NCI-H2196 (cell line): ENCODE data around the gene DUSP22.

Experiments
- DNase-seq: peaks from one replicate; lab custom pipeline; 2025; ENCODE audit not compliant: unreplicated experiment; lab: John Stamatoyannopoulos, UW

Gene DUSP22

DNA sequence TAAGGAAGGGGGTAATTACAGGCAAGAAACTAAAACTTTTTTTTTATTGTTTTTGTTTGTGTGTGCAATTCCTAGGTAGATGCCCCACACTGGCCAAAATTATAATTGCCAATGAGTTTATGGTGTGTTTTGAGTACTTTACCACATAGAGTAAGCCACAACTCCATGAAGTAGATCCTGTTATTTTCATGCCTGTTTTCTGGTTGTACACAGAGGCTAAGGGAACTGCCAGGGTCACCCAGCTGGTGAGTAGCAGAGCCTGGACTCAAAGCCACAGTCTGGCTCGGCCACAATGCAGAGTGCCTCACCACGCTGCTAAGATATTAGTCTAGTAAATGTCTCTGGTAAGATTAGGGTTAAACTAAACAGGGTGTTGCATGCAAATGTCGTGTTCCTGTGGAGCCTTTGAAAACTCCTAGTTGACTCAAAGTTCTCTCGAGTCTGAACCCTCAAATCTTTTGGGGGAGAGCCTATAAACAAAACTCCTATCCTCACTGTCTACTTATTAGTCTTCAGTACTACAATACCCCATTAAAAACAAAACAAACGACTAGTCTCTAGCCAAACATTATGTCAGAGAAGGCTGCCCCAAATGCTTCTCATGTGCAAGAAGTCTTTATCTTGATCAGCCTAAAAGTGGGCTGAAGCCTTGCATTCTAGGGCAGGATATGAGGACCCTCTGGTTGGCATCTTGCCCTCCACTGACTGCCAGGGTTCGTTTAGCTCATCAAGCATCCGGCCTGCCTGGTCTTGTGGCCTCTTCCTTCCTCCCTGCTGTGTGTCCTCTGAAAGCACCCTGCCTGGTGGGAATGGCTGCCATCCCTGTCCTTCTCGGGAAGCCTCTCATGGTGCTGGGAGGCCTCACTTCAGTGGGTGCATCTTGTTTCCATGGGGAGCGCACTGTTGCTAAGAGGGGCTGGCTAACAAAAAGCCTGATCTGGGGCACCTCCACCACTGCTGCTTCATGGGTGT, 4.2 kb downstream of the DUSP22 start:
- no peak for DNase-seq

DNA sequence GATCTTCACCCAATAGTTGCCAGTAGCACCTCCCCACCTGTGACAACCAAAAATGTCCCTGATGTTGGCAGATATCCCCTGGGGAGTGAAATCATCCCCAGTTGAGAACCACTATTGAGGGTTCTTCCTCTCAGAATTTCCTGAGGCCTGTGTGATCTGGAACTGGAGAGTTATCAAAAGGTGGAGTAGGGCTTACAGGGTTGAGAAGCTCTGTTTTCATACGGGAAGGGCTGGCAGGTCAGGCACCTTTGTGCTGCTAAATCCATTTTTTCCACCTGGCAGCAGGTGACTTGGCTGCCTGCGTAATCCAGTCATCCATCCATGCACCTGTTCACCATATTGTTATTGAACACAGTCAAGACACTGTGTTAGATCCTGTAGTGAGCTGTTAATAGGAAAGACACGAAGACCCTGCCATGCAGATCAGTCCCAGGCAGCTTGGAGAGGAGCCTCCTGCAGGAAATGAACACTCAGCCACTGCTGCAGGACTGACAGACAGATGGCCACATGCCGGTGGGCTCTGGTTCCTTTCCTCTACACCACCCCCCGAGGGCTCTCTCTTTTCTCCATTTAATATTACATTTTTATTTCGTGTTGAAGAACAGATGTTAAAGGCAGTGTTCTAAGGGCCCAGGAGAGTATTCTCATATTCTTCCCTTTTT, 5.4 kb downstream of the DUSP22 start:
- DNase-seq = no peak

DNA sequence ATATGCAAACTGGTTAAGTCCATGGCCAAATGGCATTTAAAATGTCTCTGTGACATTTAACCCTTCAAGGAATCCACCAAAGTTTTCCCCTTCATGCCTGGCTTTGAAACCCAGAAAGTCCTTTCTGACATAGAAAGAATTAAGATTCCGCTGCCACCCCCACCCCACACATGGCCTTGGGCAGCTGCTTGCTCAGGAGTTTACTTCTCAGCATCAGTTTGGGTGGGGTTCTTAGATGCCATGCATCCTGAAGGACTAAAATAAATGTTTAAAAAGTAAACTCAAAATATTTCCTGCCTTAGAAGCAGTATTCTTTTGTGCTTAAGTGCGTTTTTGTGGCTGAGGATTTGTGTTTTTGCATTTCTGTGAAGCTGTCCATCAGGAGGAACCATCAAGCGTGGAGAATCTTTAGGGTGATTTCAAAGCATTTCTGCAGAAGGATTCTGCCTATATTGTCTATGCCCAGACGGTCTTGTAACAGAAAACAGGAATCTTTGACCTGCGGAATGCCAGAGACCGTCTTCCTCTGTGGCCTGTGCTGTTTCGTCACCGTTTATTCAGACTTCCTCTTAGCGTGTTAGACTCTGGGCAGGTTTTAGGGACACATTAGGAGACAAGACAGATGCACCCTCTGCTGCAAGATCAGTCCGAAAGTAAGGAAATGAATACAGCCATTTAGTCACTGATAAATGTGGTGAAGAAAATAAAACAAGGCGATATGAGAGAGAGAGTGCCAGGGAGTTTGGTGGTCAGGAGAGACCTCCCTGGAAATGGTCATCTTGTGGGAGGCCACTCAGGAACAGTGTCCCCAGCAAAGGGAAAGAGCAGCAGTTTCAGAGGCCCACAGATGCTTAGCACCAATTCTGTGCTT, 6.2 kb downstream of the DUSP22 start:
- no peak for DNase-seq

DNA sequence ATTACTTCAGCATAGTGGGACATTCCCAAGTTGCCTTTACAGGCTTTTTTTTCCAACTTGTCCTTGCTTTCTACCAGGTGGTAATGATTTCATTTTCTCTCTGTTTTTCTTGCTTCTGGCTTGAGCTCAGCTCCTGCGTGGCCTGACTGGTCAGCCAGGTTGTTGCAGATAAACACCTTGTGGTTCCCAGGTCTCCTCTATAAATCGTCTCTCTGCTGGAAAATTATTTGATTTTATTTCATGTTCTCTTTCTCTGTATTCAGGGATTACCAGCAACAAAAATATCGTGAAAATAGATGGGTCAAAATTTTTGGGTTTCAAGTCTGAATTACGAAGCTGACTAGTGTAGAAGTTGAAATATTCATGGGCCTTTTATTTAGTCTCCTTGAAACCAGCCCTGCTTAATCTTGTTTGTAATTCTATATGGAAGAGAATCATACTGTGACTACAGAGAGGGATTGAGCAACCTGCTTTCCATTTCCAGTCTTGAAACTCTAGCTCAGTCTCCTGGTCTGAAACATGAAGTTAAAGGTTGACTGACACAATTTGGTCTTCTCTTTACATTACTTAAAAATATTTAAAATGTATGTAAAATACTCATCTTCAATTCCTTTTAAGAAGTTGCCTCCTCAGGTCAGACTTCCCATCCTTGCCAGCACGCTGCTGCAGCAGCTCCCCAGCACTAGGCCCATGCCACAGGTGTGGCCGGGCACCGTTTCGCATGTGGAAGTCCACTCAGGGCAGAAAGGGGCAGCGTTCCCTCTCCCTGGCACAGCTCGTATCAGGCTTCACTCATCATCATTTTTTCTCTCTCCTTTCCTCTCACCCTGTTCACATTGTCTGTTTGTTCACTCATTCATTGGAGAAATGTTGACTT, 7.1 kb downstream of the DUSP22 start:
- DNase-seq = no peak

DNA sequence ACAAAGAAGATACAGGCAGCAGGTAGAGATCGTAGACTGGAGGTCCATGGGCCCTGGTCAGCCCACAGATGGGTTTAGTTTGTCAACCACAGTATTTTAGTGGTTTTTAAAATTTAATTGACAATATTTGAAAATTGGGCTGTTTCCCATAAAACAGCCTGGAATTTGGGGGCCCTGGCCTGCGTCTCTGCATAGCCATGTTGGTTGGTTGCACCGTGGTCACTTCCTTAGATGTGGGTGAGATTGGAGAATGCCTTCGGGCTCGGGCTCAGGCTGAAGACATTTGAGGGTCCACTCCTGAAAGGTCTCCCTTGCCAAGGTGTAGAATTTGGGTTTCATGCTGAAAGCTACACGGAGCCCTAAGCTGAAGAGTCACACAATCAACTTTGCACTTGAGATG, 7.7 kb downstream of the DUSP22 start:
- DNase-seq = no peak

DNA sequence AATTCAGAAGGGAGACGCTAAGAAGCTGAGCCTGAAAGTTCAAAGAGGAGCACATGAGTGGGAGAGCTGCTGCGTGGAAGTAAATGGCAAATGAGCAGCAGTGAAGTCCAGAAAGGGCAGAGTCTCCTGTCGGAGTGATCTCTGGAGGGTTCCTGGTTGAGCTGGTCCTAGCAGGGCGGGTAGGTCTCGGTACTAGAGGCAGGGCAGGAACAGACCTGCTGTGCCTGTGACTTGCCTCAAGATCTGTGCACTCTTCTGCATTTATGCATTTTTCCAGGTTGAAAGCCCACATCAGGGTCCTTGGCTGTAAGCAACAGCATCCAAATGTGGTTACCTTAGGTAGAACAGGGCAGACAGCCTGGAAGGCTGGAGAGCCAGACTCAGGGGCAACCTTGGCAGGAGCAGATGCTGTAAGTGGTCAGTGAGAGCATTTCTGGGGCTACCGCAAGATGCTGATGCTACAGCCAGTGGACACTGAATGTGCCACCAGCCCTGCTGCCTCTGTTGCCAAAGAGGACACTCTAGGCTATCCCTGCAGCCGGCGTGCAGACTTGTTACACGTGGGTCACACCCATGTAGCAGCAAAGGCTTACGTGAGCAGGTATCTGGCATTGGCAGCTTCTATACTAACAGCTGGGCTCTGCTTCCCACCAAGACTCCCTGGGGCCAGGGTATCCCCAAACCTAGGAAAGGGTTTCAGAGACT, 8.4 kb downstream of the DUSP22 start:
- no peak for DNase-seq

- DNase-seq = no peak
Measured at GRCh38 chr6:301526-301925, 9.2 kb downstream of the DUSP22 start.

- no peak for DNase-seq
Measured at GRCh38 chr6:301929-302705, 9.8 kb downstream of the DUSP22 start.

- DNase-seq = no peak
Measured at GRCh38 chr6:302760-303159, 10.5 kb downstream of the DUSP22 start.

- no peak for DNase-seq
Measured at GRCh38 chr6:303263-303662, 11.0 kb downstream of the DUSP22 start.

DNA sequence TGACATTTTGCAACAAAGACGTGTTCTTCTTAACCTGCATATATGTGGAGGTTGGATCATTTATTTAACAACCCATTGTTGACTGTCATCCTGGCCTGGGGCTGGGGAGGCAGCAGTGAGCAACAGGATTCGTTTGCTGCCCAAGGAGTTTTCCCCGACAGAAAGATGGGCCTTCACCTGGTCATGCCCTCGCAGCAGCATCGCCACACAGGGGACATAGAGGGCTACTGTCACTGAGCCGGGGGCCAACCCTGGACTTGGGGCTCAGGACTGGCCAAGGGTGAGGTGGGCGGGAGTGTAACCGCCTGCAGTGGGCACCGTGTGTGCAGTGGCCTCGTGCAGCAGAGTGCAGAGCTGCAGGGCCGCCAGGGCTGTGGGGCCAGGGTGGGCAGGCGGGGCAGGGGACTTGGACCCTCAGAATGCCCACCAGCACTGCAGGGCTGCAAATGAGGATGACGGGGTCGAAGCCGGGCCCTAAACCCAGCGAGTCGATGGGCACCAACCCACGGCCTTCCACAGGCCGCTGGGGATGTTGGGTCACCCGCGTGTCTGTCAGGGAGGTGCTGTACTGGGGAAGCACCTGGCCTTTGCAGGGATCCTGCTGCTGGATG, 11.8 kb downstream of the DUSP22 start:
- DNase-seq = no peak

DNA sequence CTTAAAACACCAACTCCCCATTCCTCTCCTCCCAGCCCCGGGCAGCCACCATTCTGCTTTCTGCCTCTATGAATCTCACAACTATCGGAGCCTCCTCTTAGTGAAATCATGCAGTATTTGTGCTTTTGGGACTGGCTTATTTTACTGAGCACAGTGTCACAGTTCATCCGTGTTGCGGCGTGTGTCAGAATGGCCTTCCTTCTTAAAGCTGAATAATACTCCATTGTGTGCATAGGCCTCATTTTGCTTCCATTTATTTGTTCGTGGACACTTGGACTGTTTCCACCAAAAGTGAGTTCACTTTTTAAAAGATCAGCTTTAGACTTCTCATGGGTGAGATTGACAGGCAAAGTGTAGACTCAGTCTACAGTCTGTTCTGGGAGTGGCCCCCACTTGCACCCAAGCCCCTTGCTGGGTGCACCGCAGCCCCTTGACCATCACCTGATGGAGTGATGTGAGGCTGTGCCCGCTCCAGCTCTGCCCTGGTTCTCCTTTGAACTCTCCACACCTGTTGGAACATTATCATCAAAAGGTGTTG, 12.6 kb downstream of the DUSP22 start:
- DNase-seq = no peak

- no peak for DNase-seq
Measured at GRCh38 chr6:305371-306206, 13.3 kb downstream of the DUSP22 start.

- DNase-seq = no peak
Measured at GRCh38 chr6:306641-307061, 14.4 kb downstream of the DUSP22 start.

DNA sequence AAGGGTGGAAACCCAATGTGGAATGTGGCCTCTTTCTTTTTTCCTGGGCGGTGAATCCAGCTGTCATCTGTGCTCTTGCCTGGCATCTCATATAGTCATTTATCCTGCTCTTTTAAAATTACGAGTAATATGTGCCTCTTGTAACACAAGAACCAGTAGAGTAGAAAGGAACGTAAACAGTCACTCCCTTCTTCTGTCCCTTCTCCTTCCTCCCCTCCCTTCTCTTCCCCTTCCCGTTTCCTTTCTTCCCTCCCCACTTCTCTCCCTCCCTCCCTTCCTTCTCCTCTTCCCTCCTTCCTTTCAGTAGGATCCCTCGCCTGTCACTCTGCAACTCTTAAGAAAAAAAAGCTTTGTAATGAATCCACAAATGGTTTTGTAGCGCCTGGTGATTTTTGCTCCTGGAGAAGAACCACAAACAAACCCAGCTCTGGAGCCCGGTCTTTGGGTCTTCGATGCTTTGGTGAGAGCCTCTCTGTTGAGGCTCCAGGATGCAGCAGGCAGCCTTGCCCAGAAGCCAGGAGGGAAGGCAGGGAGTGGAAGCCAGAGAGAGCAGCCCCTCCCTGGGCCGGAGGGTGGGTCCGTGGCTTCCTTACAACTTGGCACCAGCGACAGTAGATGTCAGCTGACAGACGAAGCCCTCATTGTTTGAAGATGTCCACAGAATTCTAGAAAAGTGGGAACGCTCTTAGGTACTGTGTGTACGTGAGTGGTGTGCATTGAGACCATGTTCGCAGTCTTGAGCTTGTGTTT, 15.0 kb downstream of the DUSP22 start:
- DNase-seq = no peak

DNA sequence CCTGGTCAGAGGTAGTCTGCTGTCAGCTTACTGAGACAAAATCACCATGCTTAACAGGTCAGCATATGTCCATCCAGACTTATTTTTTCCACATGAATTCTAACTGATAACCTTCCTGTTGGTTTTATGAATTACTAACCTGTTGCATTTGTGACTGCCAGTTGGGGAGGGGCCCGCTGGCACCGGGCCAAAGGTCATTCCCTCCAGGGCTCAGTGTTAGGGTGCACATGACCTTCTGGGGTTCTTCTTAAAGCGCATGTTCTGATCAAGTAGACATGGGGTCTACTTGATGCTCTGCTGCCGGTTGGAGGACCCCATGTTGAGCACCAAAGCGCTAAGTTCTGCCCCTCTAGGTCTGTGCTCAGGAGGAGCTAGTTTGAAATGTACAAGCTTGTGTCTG, 15.6 kb downstream of the DUSP22 start:
- no peak for DNase-seq

DNA sequence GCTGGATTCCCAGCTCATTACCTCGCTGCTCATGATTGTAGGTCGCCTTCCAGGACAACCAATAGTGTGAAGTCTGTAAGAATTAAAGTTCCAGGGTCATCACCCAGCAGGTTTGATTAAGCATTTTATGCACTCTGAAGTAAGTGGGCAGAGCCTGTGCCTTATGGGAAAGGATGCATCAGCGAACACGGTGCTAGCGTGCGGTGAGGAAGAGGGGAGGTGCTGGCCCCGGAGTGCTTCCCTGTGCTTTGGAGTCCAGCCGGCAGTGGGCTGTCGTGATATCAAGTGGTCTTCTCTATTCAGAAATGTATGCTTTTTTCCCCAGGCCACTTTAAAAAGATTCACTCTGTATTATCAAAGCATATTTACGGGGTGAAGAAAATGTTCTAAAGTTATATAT, 16.0 kb downstream of the DUSP22 start:
- DNase-seq = no peak
